22Rv1 (cell line): Measurements from ENCODE around the gene WHRN.

Experiments used
- CTCF ChIP-seq: fragments of 450-650 bp; IDR thresholded peaks from 2 replicates; pipeline ENCODE4 v1.5.1; 2017; ENCODE audit warnings: mild to moderate bottlenecking
- ZFX ChIP-seq: fragments of 450-650 bp; IDR thresholded peaks from 2 replicates; pipeline ENCODE4 v1.6.1; 2017; ENCODE audit warnings: antibody characterized with exemption, borderline replicate concordance

- TF ChIP-seq CTCF, result no peak
- no peak for TF ChIP-seq ZFX
Measured at GRCh38 chr9:114462791-114463190, 42.5 kb downstream of the WHRN start.
